ENCODE results near the gene KRTAP3-3. TPM values are rescaled to one million over a fixed set of nuclear protein-coding genes. Genes with fewer than 3 reads are reported as not detected.

KRTAP3-3 gene
- total and polyA plus RNA-seq, 2 donors (not counting 1 experiment from before 2014, with no cell fraction given), result not detected

GRCh38 chr17:41009301-41009760, 15.4 kb upstream of the KRTAP3-3 start:
- H3K27me3 ChIP-seq (ENCODE audit: control insufficient read depth, insufficient read depth, low read length), result no peaks in the 10 kb centered on the region
- DNase-seq (ENCODE audit: low read depth in 2 of 2), result no peak
- no peaks in the 10 kb centered on the region for H3K36me3 ChIP-seq (ENCODE audit: control insufficient read depth, insufficient read depth, low read length)
- no peak overlapping the region for H2AFZ ChIP-seq (ENCODE audit: low read length)
- no peaks in the 10 kb centered on the region for H4K20me1 ChIP-seq (ENCODE audit: control insufficient read depth, extremely low read depth, insufficient read depth, low read length)
- peaks cover 2% of the 10 kb centered on the region for H3K4me1 ChIP-seq (ENCODE audit: control insufficient read depth, extremely low read depth, insufficient read depth, low read length)
- no peaks in the 10 kb centered on the region for H3K9me3 ChIP-seq (ENCODE audit: control insufficient read depth, insufficient read depth, low read depth, low read length)
- TF ChIP-seq CTCF (conservative IDR thresholded peaks at IDR 0.05 in 1 of 2, IDR thresholded peaks at IDR 0.05 in 1 of 2; ENCODE audit: low read depth in 1 of 2, low read length in 2 of 2) (no peak), EZH2 (IDR thresholded peaks at IDR 0.05; ENCODE audit: low read length, missing control alignments) (no peak)
- no peak overlapping the region for H3K4me3 ChIP-seq (replicated peaks in 1 of 4; ENCODE audit: control extremely low read depth in 1 of 4, insufficient read depth in 1 of 4, low read depth in 3 of 4, low read length in 4 of 4)
- no peaks in the 10 kb centered on the region for H3K79me2 ChIP-seq (ENCODE audit: control insufficient read depth, insufficient read depth, low read length)
- H3K27ac ChIP-seq (ENCODE audit: insufficient read depth, low read length), result no peak overlapping the region
- H3K9ac ChIP-seq (ENCODE audit: insufficient read depth, low read length), result no peak overlapping the region
- H3K4me2 ChIP-seq (ENCODE audit: extremely low read depth, insufficient read depth, low read length), result no peak overlapping the region

GRCh38 chr17:41008811-41009210, 14.8 kb upstream of the KRTAP3-3 start, which contains the start of gene KRTAP3-1:
TSS of gene KRTAP3-1 (minus strand) at chr17:41009128. CDS start at chr17:41009074, 54 bp downstream.
- Histone ChIP-seq H3K4me2 (ENCODE audit: extremely low read depth, insufficient read depth, low read length) (no peak within 1 kb of the TSS), H3K9me3 (ENCODE audit: control insufficient read depth, insufficient read depth, low read depth, low read length) (no peaks in the 10 kb centered on the region), H3K36me3 (ENCODE audit: control insufficient read depth, insufficient read depth, low read length) (no peaks in the 10 kb centered on the region), H3K4me3 (replicated peaks in 1 of 4; ENCODE audit: control extremely low read depth in 1 of 4, insufficient read depth in 1 of 4, low read depth in 3 of 4, low read length in 4 of 4) (no peak within 1 kb of the TSS), H3K27ac (ENCODE audit: insufficient read depth, low read length) (no peak within 1 kb of the TSS), H3K4me1 (ENCODE audit: control insufficient read depth, extremely low read depth, insufficient read depth, low read length) (peaks cover 2% of the 10 kb centered on the region), H3K27me3 (ENCODE audit: control insufficient read depth, insufficient read depth, low read length) (no peaks in the 10 kb centered on the region), H3K79me2 (ENCODE audit: control insufficient read depth, insufficient read depth, low read length) (no peaks in the 10 kb centered on the region), H2AFZ (ENCODE audit: low read length) (no peak within 1 kb of the TSS), H4K20me1 (ENCODE audit: control insufficient read depth, extremely low read depth, insufficient read depth, low read length) (no peaks in the 10 kb centered on the region), H3K9ac (ENCODE audit: insufficient read depth, low read length) (no peak within 1 kb of the TSS)
- DNase-seq (ENCODE audit: low read depth in 2 of 2), result no peak
- no peak for TF ChIP-seq CTCF (conservative IDR thresholded peaks at IDR 0.05 in 1 of 2, IDR thresholded peaks at IDR 0.05 in 1 of 2; ENCODE audit: low read depth in 1 of 2, low read length in 2 of 2)
- TF ChIP-seq EZH2 (IDR thresholded peaks at IDR 0.05; ENCODE audit: low read length, missing control alignments), result no peak

- Histone ChIP-seq H4K20me1 (ENCODE audit: control insufficient read depth, extremely low read depth, insufficient read depth, low read length) (no peaks in the 10 kb centered on the region), H3K9me3 (ENCODE audit: control insufficient read depth, insufficient read depth, low read depth, low read length) (no peaks in the 10 kb centered on the region), H2AFZ (ENCODE audit: low read length) (no peak overlapping the region), H3K9ac (ENCODE audit: insufficient read depth, low read length) (no peak overlapping the region), H3K27ac (ENCODE audit: insufficient read depth, low read length) (no peak overlapping the region), H3K4me2 (ENCODE audit: extremely low read depth, insufficient read depth, low read length) (no peak overlapping the region), H3K79me2 (ENCODE audit: control insufficient read depth, insufficient read depth, low read length) (no peaks in the 10 kb centered on the region), H3K4me1 (ENCODE audit: control insufficient read depth, extremely low read depth, insufficient read depth, low read length) (no peaks in the 10 kb centered on the region), H3K27me3 (ENCODE audit: control insufficient read depth, insufficient read depth, low read length) (no peaks in the 10 kb centered on the region), H3K4me3 (replicated peaks in 1 of 4; ENCODE audit: control extremely low read depth in 1 of 4, insufficient read depth in 1 of 4, low read depth in 3 of 4, low read length in 4 of 4) (no peak overlapping the region), H3K36me3 (ENCODE audit: control insufficient read depth, insufficient read depth, low read length) (no peaks in the 10 kb centered on the region)
- no peak for DNase-seq (ENCODE audit: low read depth in 2 of 2)
- TF ChIP-seq EZH2 (IDR thresholded peaks at IDR 0.05; ENCODE audit: low read length, missing control alignments) (no peak), CTCF (conservative IDR thresholded peaks at IDR 0.05 in 1 of 2, IDR thresholded peaks at IDR 0.05 in 1 of 2; ENCODE audit: low read depth in 1 of 2, low read length in 2 of 2) (no peak)
Measured at GRCh38 chr17:41004397-41004796, 10.4 kb upstream of the KRTAP3-3 start.

Data from fibroblast of lung (primary cell).